ENCODE measurements around the gene TMEM9.
A peak's percentile ranks its signal among the peaks of the same experiment; 100 is the strongest.

Gene TMEM9

GRCh38 chr1:201181323-201181722 lies 27.0 kb upstream of the TMEM9 start:
- no peak for ATAC-seq
- H3K27ac Mint-ChIP-seq = no peak overlapping the region
- H3K27me3 Mint-ChIP-seq = peaks cover 70% of the 10 kb centered on the region
- H3K9me3 Mint-ChIP-seq = peaks cover 0 to 7% of the 10 kb centered on the region in 2 donors
- DNase-seq = no peak
- no peaks in the 10 kb centered on the region for H3K4me1 Mint-ChIP-seq
- no peak overlapping the region for H3K4me3 Mint-ChIP-seq

DNA sequence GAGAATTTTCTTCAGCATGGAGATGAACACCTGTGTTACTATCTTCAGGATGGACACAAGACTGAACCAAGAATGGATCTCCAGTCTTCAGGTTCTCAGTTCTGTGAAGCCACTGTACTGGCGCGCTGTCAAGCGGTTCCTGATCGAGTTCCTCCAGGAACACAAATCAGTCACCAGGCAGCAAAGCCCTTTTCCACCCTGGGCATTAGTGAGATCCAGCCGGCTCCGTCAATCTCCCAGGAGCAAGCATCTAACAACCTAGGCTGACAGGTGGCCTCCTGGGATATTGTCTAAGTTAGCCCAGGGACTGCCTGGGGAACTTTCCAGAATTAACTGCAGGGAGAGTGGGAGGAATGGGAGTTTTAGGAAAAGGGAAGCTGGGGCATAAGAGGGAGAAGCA lies 26.6 kb upstream of the TMEM9 start:
- Mint-ChIP-seq H3K27me3 (peaks cover 70% of the 10 kb centered on the region), H3K9me3 (peaks cover 0 to 7% of the 10 kb centered on the region in 2 donors), H3K4me1 (no peaks in the 10 kb centered on the region), H3K27ac (no peak overlapping the region), H3K4me3 (no peak overlapping the region)
- ATAC-seq (no peak), DNase-seq (no peak)

GRCh38 chr1:201180141-201180540 lies 25.9 kb upstream of the TMEM9 start:
- ATAC-seq (no peak), DNase-seq (no peak)
- Mint-ChIP-seq H3K4me1 (no peaks in the 10 kb centered on the region), H3K27ac (no peak overlapping the region), H3K4me3 (no peak overlapping the region), H3K9me3 (peaks cover 0 to 7% of the 10 kb centered on the region in 2 donors), H3K27me3 (peaks cover 75% of the 10 kb centered on the region)

GRCh38 chr1:201178718-201179117 lies 24.4 kb upstream of the TMEM9 start:
- ATAC-seq = no peak
- Mint-ChIP-seq H3K27me3 (peaks cover 62% of the 10 kb centered on the region), H3K27ac (no peak overlapping the region)

GRCh38 chr1:201176940-201177339 lies 22.7 kb upstream of the TMEM9 start:
- ATAC-seq (no peak), DNase-seq (no peak)
- H3K9me3 Mint-ChIP-seq = peaks cover 0 to 7% of the 10 kb centered on the region in 2 donors
- no peak overlapping the region for H3K4me3 Mint-ChIP-seq
- peaks cover 56% of the 10 kb centered on the region for H3K27me3 Mint-ChIP-seq
- H3K4me1 Mint-ChIP-seq = peaks cover 10% of the 10 kb centered on the region
- H3K27ac Mint-ChIP-seq = no peak overlapping the region

More at GRCh38 chr1:201178718-201179117, 24.4 kb upstream of the TMEM9 start:
- no peak for DNase-seq
- Mint-ChIP-seq H3K9me3 (peaks cover 0 to 7% of the 10 kb centered on the region in 2 donors), H3K4me1 (no peaks in the 10 kb centered on the region), H3K4me3 (no peak overlapping the region)

GRCh38 chr1:201175820-201176500 lies 21.7 kb upstream of the TMEM9 start:
- Mint-ChIP-seq H3K27me3 (peaks cover 53% of the 10 kb centered on the region), H3K27ac (no peak overlapping the region), H3K4me1 (peaks cover 20% of the 10 kb centered on the region), H3K4me3 (no peak overlapping the region), H3K9me3 (peaks cover 0 to 7% of the 10 kb centered on the region in 2 donors)
- ATAC-seq = no peak
- no peak for DNase-seq

- ATAC-seq (no peak), DNase-seq (no peak)
- H3K27ac Mint-ChIP-seq = no peak overlapping the region
- H3K9me3 Mint-ChIP-seq = peaks cover 0 to 2% of the 10 kb centered on the region in 2 donors
- H3K4me3 Mint-ChIP-seq = no peak overlapping the region
- peaks cover 34% of the 10 kb centered on the region for H3K27me3 Mint-ChIP-seq
- peaks cover 31% of the 10 kb centered on the region for H3K4me1 Mint-ChIP-seq
Observed at GRCh38 chr1:201173736-201174135, 19.5 kb upstream of the TMEM9 start.

DNA sequence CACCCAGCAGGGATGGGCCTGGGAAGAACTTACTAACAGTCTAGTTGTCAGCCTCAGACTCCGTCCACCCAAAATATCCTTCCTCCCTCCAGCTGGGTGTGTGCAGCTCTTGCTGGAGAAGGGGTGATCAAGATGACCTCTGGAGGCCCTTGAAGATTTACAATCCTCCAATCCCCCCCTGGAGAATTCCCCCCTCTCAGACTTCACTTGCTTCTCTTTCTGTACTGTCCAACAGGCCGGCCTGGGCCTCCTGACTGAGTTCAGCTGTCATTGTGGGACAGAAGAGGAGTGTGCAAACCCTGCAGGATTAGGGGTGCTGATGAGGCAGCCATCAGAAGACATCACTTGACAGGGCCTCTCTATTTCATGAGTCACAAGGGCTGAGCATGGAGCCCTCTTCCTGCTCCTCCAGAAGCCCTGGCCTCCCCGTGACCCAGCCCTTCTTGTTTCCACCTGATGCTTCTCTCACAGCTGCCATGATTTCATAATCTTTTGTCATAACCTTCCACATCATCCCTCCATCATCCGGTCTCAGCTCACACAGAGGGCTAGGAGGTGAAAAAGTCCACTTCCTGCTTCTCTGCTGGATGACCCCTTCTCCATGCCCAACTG lies 18.8 kb upstream of the TMEM9 start:
- peaks cover 33% of the 10 kb centered on the region for H3K27me3 Mint-ChIP-seq
- H3K4me3 Mint-ChIP-seq = no peak overlapping the region
- no peaks in the 10 kb centered on the region for H3K9me3 Mint-ChIP-seq
- peaks cover 31% of the 10 kb centered on the region for H3K4me1 Mint-ChIP-seq
- ATAC-seq (no peak), DNase-seq (no peak)
- peak overlapping the region in 1 of 2 donors; percentile 48 for H3K27ac Mint-ChIP-seq

GRCh38 chr1:201172326-201172725 lies 18.1 kb upstream of the TMEM9 start:
- Mint-ChIP-seq H3K27me3 (peaks cover 25% of the 10 kb centered on the region), H3K4me3 (no peak overlapping the region), H3K27ac (no peak overlapping the region), H3K9me3 (no peaks in the 10 kb centered on the region), H3K4me1 (peaks cover 31% of the 10 kb centered on the region)
- no peak for ATAC-seq
- DNase-seq = no peak

GRCh38 chr1:201171063-201172036 lies 17.1 kb upstream of the TMEM9 start:
- DNase-seq (peak; percentile 60 to 78), ATAC-seq (peak; percentile 81)
- Mint-ChIP-seq H3K4me3 (peak overlapping the region; percentile 84 to 90), H3K4me1 (peaks cover 31% of the 10 kb centered on the region), H3K9me3 (no peaks in the 10 kb centered on the region), H3K27ac (peak overlapping the region; percentile 97 to 99), H3K27me3 (peaks cover 19% of the 10 kb centered on the region)

DNA sequence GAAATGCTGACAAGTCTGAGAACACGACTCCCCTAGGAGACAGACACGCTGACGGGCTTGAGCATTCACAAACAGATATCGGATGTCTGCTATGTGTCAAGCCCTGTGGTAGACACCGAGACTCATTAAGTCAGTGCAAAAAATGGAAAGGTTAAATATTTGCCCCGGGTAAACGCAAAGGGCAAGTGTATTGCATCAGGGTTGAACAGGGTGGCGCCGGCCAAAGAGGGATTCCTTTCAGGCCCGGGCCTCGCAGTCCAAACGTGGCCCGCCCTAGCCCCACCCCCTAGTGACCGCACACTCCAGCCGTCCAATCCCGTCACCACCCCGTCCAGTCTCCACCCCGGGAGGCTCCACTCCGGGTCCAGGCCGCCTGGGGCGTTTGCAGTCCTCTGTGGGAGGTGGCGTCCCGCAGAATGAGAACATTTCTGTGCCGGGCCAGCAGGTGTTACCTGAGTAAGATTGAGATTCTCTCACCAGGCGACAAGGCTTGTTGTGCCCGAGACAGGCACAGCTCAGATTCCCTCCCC lies 16.3 kb upstream of the TMEM9 start:
- peak overlapping the region; percentile 84 to 90 for H3K4me3 Mint-ChIP-seq
- peak; percentile 93 for ATAC-seq
- H3K27me3 Mint-ChIP-seq = peaks cover 17% of the 10 kb centered on the region
- H3K27ac Mint-ChIP-seq = peak overlapping the region; percentile 97 to 99
- peaks cover 31% of the 10 kb centered on the region for H3K4me1 Mint-ChIP-seq
- H3K9me3 Mint-ChIP-seq = no peaks in the 10 kb centered on the region
- DNase-seq = peak; percentile 84 to 93

GRCh38 chr1:201169971-201170532 lies 15.8 kb upstream of the TMEM9 start:
- peak overlapping the region; percentile 97 to 99 for H3K27ac Mint-ChIP-seq
- no peak for ATAC-seq
- peaks cover 31% of the 10 kb centered on the region for H3K4me1 Mint-ChIP-seq
- H3K9me3 Mint-ChIP-seq = no peaks in the 10 kb centered on the region
- peaks cover 11% of the 10 kb centered on the region for H3K27me3 Mint-ChIP-seq
- peak overlapping the region; percentile 84 to 90 for H3K4me3 Mint-ChIP-seq
- DNase-seq = no peak

- no peak for DNase-seq
- Mint-ChIP-seq H3K4me3 (no peak overlapping the region), H3K27me3 (peaks cover 11% of the 10 kb centered on the region), H3K4me1 (peaks cover 31% of the 10 kb centered on the region), H3K9me3 (no peaks in the 10 kb centered on the region), H3K27ac (no peak overlapping the region)
- ATAC-seq = no peak
Observed at GRCh38 chr1:201169203-201169602, 14.9 kb upstream of the TMEM9 start.

GRCh38 chr1:201167041-201167991 lies 13.0 kb upstream of the TMEM9 start:
- no peak for DNase-seq
- Mint-ChIP-seq H3K9me3 (no peaks in the 10 kb centered on the region), H3K4me3 (no peak overlapping the region)

More at GRCh38 chr1:201167041-201167991, 13.0 kb upstream of the TMEM9 start:
- Mint-ChIP-seq H3K4me1 (peaks cover 25% of the 10 kb centered on the region), H3K27me3 (peaks cover 10% of the 10 kb centered on the region), H3K27ac (no peak overlapping the region)
- no peak for ATAC-seq

All from stimulated activated naive CD8-positive, alpha-beta T cell treated with anti-CD3 and anti-CD28 coated beads, Interleukin-15, amount 100 ng/mL, for 72 hours (primary cell).